A549 (cell line): ENCODE results near the gene PTCD1. TPM values are rescaled to one million over a fixed set of nuclear protein-coding genes. Genes with fewer than 3 reads are reported as not detected.

Experiments used
- ATAC-seq, 2 experiments: fragments of 200-7000 bp in 1 of 2; fragments of >200 bp in 1 of 2; cut with Nextera tagmentation in 1 of 2; cut with Tn5 transposase in 1 of 2; 3 replicates each; pipeline versions ENCODE4 v1.8.0 to v1.9.1; 2018 to 2020; ENCODE audit warnings: mild to moderate bottlenecking in 1 of 2, moderate library complexity in 1 of 2
- CTCF ChIA-PET: fragments of 300-600 bp; sonication (Branson Sonifier 250); formaldehyde crosslinking; extraction: SDS; loops from one replicate; lab custom pipeline; 2021; ENCODE audit warnings: antibody characterized with exemption, inconsistent platforms; lab: Yijun Ruan, JAX
- POLR2A ChIA-PET: fragments of 350-600 bp; formaldehyde crosslinking; extraction: SDS; loops from one replicate; lab custom pipeline; 2021; ENCODE audit warnings: antibody characterized with exemption, inconsistent platforms; lab: Yijun Ruan, JAX
- DNase-seq, 2 experiments: peaks; one replicate each; pipeline versions ENCODE4 v3.0.0 to v3.0.0-alpha.2; 2011 to 2016; ENCODE audit warnings: low read depth in 1 of 2, low spot score in 1 of 2
- FAIRE-seq: peaks from 2 replicates; lab custom pipeline; 2011; peaks lifted over from hg19 to GRCh38; lab: Jason Lieb, UNC
- H3K27ac ChIP-seq, 2 experiments: fragments of >200 bp; sonication (Bioruptor Twin); formaldehyde crosslinking; 3 replicates each; pipeline ENCODE4 v1.5.1; 2016 to 2017
- H3K4me1 ChIP-seq: fragments of >200 bp; sonication (Bioruptor Twin); formaldehyde crosslinking; 3 replicates; pipeline ENCODE4 v1.6.1; 2016
- H3K4me2 ChIP-seq: fragments of >200 bp; sonication (Bioruptor Twin); formaldehyde crosslinking; 3 replicates; pipeline ENCODE4 v1.6.1; 2016
- H3K4me3 ChIP-seq: fragments of >200 bp; sonication (Bioruptor Twin); formaldehyde crosslinking; 3 replicates; pipeline ENCODE4 v1.5.1; 2016
- H3K9me3 ChIP-seq: fragments of >200 bp; sonication (Bioruptor Twin); formaldehyde crosslinking; 3 replicates; pipeline ENCODE4 v1.6.1; 2016
- CBX8 ChIP-seq: fragments of 200-600 bp; sonication (generic); IDR thresholded peaks from 2 replicates; pipeline ENCODE4 v1.6.1; 2016
- EHF ChIP-seq: fragments of 250-450 bp; sonication (Bioruptor Pico); IDR thresholded peaks from 2 replicates; pipeline ENCODE4 v1.5.0; 2020; ENCODE audit warnings: mild to moderate bottlenecking
- FOSB ChIP-seq: fragments of 250-450 bp; sonication (Bioruptor Pico); IDR thresholded peaks from 2 replicates; pipeline ENCODE4 v1.5.0; 2020; ENCODE audit warnings: mild to moderate bottlenecking, moderate library complexity
- FOSL2 ChIP-seq, 2 experiments: fragments of 450-650 bp in 1 of 2; fragments of >200 bp in 1 of 2; sonication (Bioruptor Twin) in 1 of 2; formaldehyde crosslinking; IDR thresholded peaks; 2 replicates each; pipeline versions ENCODE4 v1.5.0 to v1.6.1; 2016 to 2020; ENCODE audit warnings: mild to moderate bottlenecking in 1 of 2, moderate library complexity in 1 of 2
- HOXB13 ChIP-seq: fragments of 250-450 bp; sonication (Bioruptor Pico); IDR thresholded peaks from 2 replicates; pipeline ENCODE4 v1.5.0; 2020; ENCODE audit warnings: low read depth, mild to moderate bottlenecking, moderate library complexity
- JUN ChIP-seq, 2 experiments: fragments of >200 bp; sonication (Bioruptor Twin); formaldehyde crosslinking; IDR thresholded peaks; 2 replicates in 1 of 2; 3 replicates in 1 of 2; pipeline ENCODE4 v1.6.1; 2016 to 2017
- KDM5A ChIP-seq: fragments of 200-600 bp; sonication (generic); IDR thresholded peaks from 2 replicates; pipeline ENCODE4 v1.6.1; 2016; ENCODE audit warnings: antibody characterized with exemption, mild to moderate bottlenecking
- MYC ChIP-seq: IDR thresholded peaks from 2 replicates; pipeline ENCODE4 v1.6.1; 2012; ENCODE audit warnings: mild to moderate bottlenecking, inconsistent platforms, low read length, improper control_type of control experiment, borderline replicate concordance
- NFE2L2 ChIP-seq: fragments of 150-350 bp; conservative IDR thresholded peaks from 2 replicates; pipeline ENCODE4 v1.6.1; 2014; ENCODE audit warnings: low read length
- NR3C1 ChIP-seq: fragments of >200 bp; sonication (Bioruptor Twin); formaldehyde crosslinking; IDR thresholded peaks from 3 replicates; pipeline ENCODE4 v1.6.1; 2017
- RAD21 ChIP-seq, 2 experiments: fragments of >200 bp in 1 of 2; sonication (Bioruptor Twin) in 1 of 2; formaldehyde crosslinking in 1 of 2; IDR thresholded peaks in 1 of 2; conservative IDR thresholded peaks in 1 of 2; 2 replicates in 1 of 2; 3 replicates in 1 of 2; pipeline ENCODE4 v1.6.1; 2012 to 2018; ENCODE audit warnings: inconsistent platforms in 1 of 2
- SMC3 ChIP-seq: fragments of >200 bp; sonication (Bioruptor Twin); formaldehyde crosslinking; IDR thresholded peaks from 3 replicates; pipeline ENCODE4 v1.6.1; 2018; ENCODE audit warnings: inconsistent platforms
- TFCP2L1 ChIP-seq: fragments of 250-450 bp; sonication (Bioruptor Pico); IDR thresholded peaks from 2 replicates; pipeline ENCODE4 v1.5.0; 2021; ENCODE audit warnings: mild to moderate bottlenecking
- USF2 ChIP-seq: fragments of 450-650 bp; IDR thresholded peaks from 2 replicates; pipeline ENCODE4 v1.6.1; 2014; ENCODE audit warnings: antibody characterized with exemption
- ZNF302 ChIP-seq: fragments of 250-450 bp; sonication (Bioruptor Pico); IDR thresholded peaks from 2 replicates; pipeline ENCODE4 v1.9.0; 2021; ENCODE audit warnings: inconsistent platforms, mild to moderate bottlenecking, moderate library complexity
- ZSCAN20 ChIP-seq: fragments of 250-450 bp; sonication (Bioruptor Pico); IDR thresholded peaks from 2 replicates; pipeline ENCODE4 v1.8.0; 2022; ENCODE audit warnings: mild to moderate bottlenecking, moderate library complexity
- WGBS: methylation state at CpG from one replicate; pipeline ENCODE4 v1.1.6; 2017; ENCODE audit errors: missing lambda C conversion rate; 5-methylcytosine and 5-hydroxymethylcytosine counted together
- polyA plus RNA-seq, 4 experiments: library from polyadenylated mRNA; depleted of rRNA in 3 of 4; stranded (reverse); fragments of >200 nt; fragmentation: RNase III in 1 of 4; extraction: RNeasy Plus Mini Kit Qiagen cat#74134 plus additional on column Dnase treatment in 1 of 4; gene quantifications; 2 replicates in 3 of 4; 3 replicates in 1 of 4; pipeline ENCODE4 v1.2.3, GENCODE V29; 2011 to 2017
- TF ChIP-seq, protein P1 (sequence below): fragments of >200 bp; sonication (Bioruptor Twin); formaldehyde crosslinking; IDR thresholded peaks from 3 replicates; pipeline ENCODE4 v1.6.1; 2016
- TF ChIP-seq, protein P2 (sequence below): fragments of 250-450 bp; sonication (Bioruptor Pico); IDR thresholded peaks from 2 replicates; pipeline ENCODE4 v1.5.0; 2021; ENCODE audit warnings: mild to moderate bottlenecking, moderate library complexity, borderline replicate concordance

The PTCD1 gene
- polyA plus RNA-seq, 2 of the 4 experiments (the other 2 are of a cell fraction), result 3.9 to 5.4 TPM

GRCh38 chr7:99420213-99420612, 18.4 kb downstream of the PTCD1 start:
- ChIA-PET CTCF (interaction anchor here (0.9 to 1.6 kb wide), 2 partner anchors 11 to 21 kb away, joined by 4 to 7 read pairs; partner anchors contain the start of genes BUD31 and PDAP1), POLR2A (interaction anchor here (0.7 to 3.1 kb wide), 2 partner anchors 12 to 18 kb away, joined by 3 to 12 read pairs; partner anchors contain the start of genes BUD31, CPSF4, PDAP1 and PTCD1)
- 93% methylated on average over 5 of the region's 5 CpGs for WGBS
- Histone ChIP-seq H3K4me3 (no peak overlapping the region), H3K9me3 (no peaks in the 10 kb centered on the region), H3K27ac (no peak overlapping the region), H3K4me1 (peaks cover 8% of the 10 kb centered on the region; the same call in 1 of the 3 replicates), H3K4me2 (no peak overlapping the region)
- ATAC-seq, result no peak; a peak in 1 of 6 replicates
- DNase-seq, result no peak
- FAIRE-seq, result no peak
- TF ChIP-seq ZSCAN20 (CRISPR knock-in tag) (no peak), MYC (no peak), JUN (IDR thresholded peaks at IDR 0.05) (no peak; a peak in 1 of 5 replicates), ZNF302 (no peak), HOXB13 (CRISPR knock-in tag) (no peak)
- TF ChIP-seq, protein P1, sequence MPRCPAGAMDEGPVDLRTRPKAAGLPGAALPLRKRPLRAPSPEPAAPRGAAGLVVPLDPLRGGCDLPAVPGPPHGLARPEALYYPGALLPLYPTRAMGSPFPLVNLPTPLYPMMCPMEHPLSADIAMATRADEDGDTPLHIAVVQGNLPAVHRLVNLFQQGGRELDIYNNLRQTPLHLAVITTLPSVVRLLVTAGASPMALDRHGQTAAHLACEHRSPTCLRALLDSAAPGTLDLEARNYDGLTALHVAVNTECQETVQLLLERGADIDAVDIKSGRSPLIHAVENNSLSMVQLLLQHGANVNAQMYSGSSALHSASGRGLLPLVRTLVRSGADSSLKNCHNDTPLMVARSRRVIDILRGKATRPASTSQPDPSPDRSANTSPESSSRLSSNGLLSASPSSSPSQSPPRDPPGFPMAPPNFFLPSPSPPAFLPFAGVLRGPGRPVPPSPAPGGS, result no peak

DNA sequence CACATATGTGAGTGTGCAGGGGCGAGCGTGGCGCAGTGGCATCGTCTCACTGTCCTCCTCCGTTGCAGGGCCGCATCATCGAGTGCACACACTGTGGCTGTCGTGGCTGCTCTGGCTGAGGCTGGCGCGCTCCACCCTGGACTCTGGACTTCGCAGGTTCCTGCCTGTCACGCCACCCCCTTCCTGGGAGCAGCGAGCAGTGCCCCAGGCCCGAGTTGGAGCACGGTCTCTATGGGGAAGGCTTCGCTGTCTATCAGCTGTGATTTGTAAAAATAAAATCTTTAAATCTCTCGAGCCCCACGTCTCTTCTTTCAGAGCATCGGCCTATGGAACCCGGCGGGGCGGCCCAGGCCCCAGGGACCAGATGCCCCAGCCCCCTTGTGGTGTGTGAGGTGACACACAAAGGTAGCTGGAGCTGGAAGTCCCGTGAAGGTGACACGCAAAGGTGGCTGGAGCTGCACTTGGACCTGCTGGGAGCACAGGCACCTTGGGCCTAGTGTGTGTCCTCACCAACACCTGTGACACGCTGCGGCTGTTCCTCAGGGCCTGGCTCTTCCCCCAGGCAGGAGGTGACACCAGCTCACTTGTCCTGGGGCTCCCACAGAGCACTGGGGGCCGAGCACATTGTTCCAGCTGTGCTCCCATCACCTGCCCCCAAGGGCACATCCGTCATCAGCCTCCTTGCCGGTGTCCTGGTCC, 19.1 kb downstream of the PTCD1 start:
- FAIRE-seq (no peak), ATAC-seq (peak in 1 of 2 experiments; percentile 9; a peak in 2 of 6 replicates), DNase-seq (no peak)
- CTCF ChIA-PET, result interaction anchor here (1.6 kb wide), 1 partner anchor 10 kb away, joined by 7 read pairs; the partner anchor contains the start of genes BUD31 and PDAP1
- Histone ChIP-seq H3K4me1 (peaks cover 9% of the 10 kb centered on the region; the same call in 1 of the 3 replicates), H3K4me2 (no peak overlapping the region), H3K9me3 (no peaks in the 10 kb centered on the region), H3K4me3 (no peak overlapping the region), H3K27ac (no peak overlapping the region)
- 92% methylated on average over 29 of the region's 29 CpGs for whole genome bisulfite sequencing
- no peak for TF ChIP-seq RAD21 (conservative IDR thresholded peaks at IDR 0.05 in 1 of 2, IDR thresholded peaks at IDR 0.05 in 1 of 2)
- TF ChIP-seq EHF (CRISPR knock-in tag), result no peak
- no peak for TF ChIP-seq FOSB
- TF ChIP-seq, protein P2, sequence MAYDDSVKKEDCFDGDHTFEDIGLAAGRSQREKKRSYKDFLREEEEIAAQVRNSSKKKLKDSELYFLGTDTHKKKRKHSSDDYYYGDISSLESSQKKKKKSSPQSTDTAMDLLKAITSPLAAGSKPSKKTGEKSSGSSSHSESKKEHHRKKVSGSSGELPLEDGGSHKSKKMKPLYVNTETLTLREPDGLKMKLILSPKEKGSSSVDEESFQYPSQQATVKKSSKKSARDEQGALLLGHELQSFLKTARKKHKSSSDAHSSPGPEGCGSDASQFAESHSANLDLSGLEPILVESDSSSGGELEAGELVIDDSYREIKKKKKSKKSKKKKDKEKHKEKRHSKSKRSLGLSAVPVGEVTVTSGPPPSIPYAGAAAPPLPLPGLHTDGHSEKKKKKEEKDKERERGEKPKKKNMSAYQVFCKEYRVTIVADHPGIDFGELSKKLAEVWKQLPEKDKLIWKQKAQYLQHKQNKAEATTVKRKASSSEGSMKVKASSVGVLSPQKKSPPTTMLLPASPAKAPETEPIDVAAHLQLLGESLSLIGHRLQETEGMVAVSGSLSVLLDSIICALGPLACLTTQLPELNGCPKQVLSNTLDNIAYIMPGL (CRISPR knock-in tag), result no peak
- no peak for TF ChIP-seq FOSL2 (IDR thresholded peaks at IDR 0.05)
- TF ChIP-seq FOSL2 (CRISPR knock-in tag; IDR thresholded peaks at IDR 0.05), result no peak
- no peak for TF ChIP-seq USF2
- POLR2A ChIA-PET, result interaction anchor here (3.1 kb wide), 1 partner anchor 11 kb away, joined by 12 read pairs; the partner anchor contains the start of genes BUD31 and PDAP1

DNA sequence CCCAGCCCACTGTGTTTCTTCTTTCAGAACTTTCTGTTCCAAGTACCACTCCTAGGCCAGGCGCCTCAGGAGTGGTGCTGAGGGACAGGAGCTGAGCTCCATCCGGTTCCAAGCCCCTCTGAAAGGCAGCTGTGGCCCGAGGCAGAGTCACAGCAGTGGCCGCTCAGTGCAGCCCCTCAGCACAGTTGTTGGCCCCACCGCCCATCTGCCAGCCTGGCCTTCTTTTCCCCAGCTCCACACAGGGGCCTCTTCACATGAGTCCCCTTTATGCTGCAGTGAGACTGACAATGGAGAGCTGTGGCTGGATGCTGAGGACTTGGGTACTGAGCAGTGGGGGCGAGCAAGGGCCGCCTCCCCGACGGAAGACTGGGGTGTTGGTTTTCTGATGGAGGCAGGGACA, 20.3 kb downstream of the PTCD1 start:
- Histone ChIP-seq H3K4me2 (no peak overlapping the region), H3K4me1 (peaks cover 9% of the 10 kb centered on the region; the same call in 1 of the 3 replicates), H3K4me3 (no peak overlapping the region), H3K27ac (no peak overlapping the region), H3K9me3 (no peaks in the 10 kb centered on the region)
- TF ChIP-seq SMC3 (no peak), TFCP2L1 (CRISPR knock-in tag) (no peak), JUN (IDR thresholded peaks at IDR 0.05) (no peak), NFE2L2 (no peak), NR3C1 (no peak), CBX8 (no peak), KDM5A (no peak)
- TF ChIP-seq, protein P1, result no peak
- no peak for DNase-seq
- CTCF ChIA-PET, result interaction anchor here (0.9 kb wide), 1 partner anchor 15 kb away, joined by 3 read pairs; no protein-coding TSS in a partner anchor
- no peak for FAIRE-seq
- POLR2A ChIA-PET, result no interaction called here
- 93% methylated on average over 9 of the region's 9 CpGs for WGBS
- ATAC-seq, result peak in 1 of 2 experiments; percentile 6; a peak in 1 of 6 replicates
